DOHH2 (cell line): ENCODE results near the gene BCL2A1.

Experiments
- CTCF ChIP-seq: fragments of 200-600 bp; sonication (generic); IDR thresholded peaks from one replicate; pipeline ENCODE4 v1.5.1; 2014; ENCODE audit warnings: antibody characterized with exemption, mild to moderate bottlenecking, low read depth, low read length; ENCODE audit not compliant: poor library complexity, severe bottlenecking
- EZH2phosphoT487 ChIP-seq: fragments of 200-600 bp; sonication (generic); IDR thresholded peaks from 2 replicates; pipeline ENCODE4 v1.6.1; 2017; ENCODE audit warnings: borderline replicate concordance, mild to moderate bottlenecking, antibody characterized with exemption, low read length, moderate library complexity, mixed read lengths

- no peak for TF ChIP-seq CTCF
- TF ChIP-seq EZH2phosphoT487 = no peak
These were observed 33.0 kb upstream of the BCL2A1 start for GRCh38 chr15:80003934-80004472.
